ENCODE measurements around the gene CLUH. TPM values are rescaled to one million over a fixed set of nuclear protein-coding genes. Genes with fewer than 3 reads are reported as not detected.

Gene CLUH
- total RNA-seq, 1 donor from 2014 or later: 6.8 TPM

DNA sequence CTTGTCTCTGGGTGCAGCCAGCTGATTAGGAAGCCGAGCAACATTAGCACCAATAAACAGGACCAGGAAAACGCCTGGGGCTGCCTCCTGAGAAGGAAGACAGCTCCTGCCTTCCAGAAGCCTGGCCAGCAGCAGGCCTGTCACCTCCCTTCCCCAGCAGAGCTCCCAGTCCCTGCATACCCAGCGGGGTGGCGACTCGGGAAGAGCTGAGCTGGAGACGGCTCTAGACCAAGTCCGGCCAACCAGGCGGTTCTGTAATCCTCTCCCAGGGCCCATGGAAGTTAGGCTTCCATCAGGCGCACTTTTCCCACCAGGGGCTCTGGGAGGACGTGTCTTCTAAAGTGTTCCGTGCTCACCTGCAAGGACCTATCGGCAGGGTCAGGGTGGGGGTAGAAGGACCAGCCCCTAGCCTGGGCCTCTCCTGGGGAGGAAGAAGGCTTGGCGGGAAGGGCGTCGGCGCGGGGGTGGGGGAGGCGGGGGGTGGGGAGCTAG, 12.0 kb upstream of the CLUH start:
- no peak for TF ChIP-seq CTCF (IDR thresholded peaks at IDR 0.05)
- no peak for TF ChIP-seq EZH2phosphoT487 (IDR thresholded peaks at IDR 0.05)
- TF ChIP-seq EZH2 (IDR thresholded peaks at IDR 0.05): no peak
- peak overlapping the region; percentile 74 for H3K4me2 ChIP-seq
- no peak overlapping the region for H2AFZ ChIP-seq (replicated peaks)
- DNase-seq (ENCODE audit: low spot score): peak; percentile 61
- H3K4me3 ChIP-seq: peak overlapping the region; percentile 37
- H3K4me1 ChIP-seq: peaks cover 7% of the 10 kb centered on the region
- Mint-ChIP-seq H3K27ac (no peak overlapping the region), H3K4me3 (peak overlapping the region; percentile 46), H3K9me3 (no peaks in the 10 kb centered on the region), H3K36me3 (no peaks in the 10 kb centered on the region), H3K4me1 (no peaks in the 10 kb centered on the region), H3K27me3 (ENCODE audit: insufficient read depth, low read depth) (peaks cover 29% of the 10 kb centered on the region)
- H3K9me3 ChIP-seq (ENCODE audit: low read depth): no peaks in the 10 kb centered on the region
- no peak overlapping the region for H3K27ac ChIP-seq
- peaks cover 5% of the 10 kb centered on the region for H4K20me1 ChIP-seq (ENCODE audit: low read depth)
- H3K9ac ChIP-seq: no peak overlapping the region
- peaks cover 29% of the 10 kb centered on the region for H3K27me3 ChIP-seq
- no peaks in the 10 kb centered on the region for H3K79me2 ChIP-seq (ENCODE audit: low read depth)
- H3F3A ChIP-seq (ENCODE audit: low read depth): peaks cover 35% of the 10 kb centered on the region
- H3K36me3 ChIP-seq: no peaks in the 10 kb centered on the region

DNA sequence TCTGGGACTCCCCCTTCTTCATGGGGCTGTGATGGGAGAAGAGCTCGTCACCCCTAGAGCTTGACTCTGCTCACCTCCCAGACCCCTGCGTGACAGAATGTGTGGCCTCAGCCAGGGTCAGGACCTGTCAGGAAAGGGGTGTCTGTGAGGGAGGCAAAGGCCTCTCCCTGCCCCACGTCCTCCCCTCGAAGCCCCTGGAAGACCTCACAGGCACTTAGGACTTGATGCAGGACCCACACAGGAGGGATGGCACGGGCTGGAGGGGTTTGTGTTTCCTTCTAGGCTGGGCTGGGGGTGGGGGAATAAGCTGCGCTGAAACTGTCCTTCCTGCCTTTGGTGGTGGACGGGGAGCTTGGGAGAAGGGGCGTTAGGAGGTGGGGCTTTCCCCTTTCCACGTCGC, 11.0 kb upstream of the CLUH start:
- no peak overlapping the region for H3K9ac ChIP-seq
- H3K36me3 ChIP-seq: no peaks in the 10 kb centered on the region
- peaks cover 7% of the 10 kb centered on the region for H3K4me1 ChIP-seq
- Mint-ChIP-seq H3K27ac (no peak overlapping the region), H3K36me3 (no peaks in the 10 kb centered on the region), H3K4me3 (no peak overlapping the region), H3K4me1 (no peaks in the 10 kb centered on the region), H3K9me3 (no peaks in the 10 kb centered on the region), H3K27me3 (ENCODE audit: insufficient read depth, low read depth) (peaks cover 28% of the 10 kb centered on the region)
- H3F3A ChIP-seq (ENCODE audit: low read depth): peaks cover 35% of the 10 kb centered on the region
- peaks cover 5% of the 10 kb centered on the region for H4K20me1 ChIP-seq (ENCODE audit: low read depth)
- no peak overlapping the region for H3K4me2 ChIP-seq
- no peak overlapping the region for H3K27ac ChIP-seq
- no peaks in the 10 kb centered on the region for H3K79me2 ChIP-seq (ENCODE audit: low read depth)
- TF ChIP-seq EZH2 (IDR thresholded peaks at IDR 0.05) (no peak), EZH2phosphoT487 (IDR thresholded peaks at IDR 0.05) (no peak)
- H3K4me3 ChIP-seq: no peak overlapping the region
- peaks cover 29% of the 10 kb centered on the region for H3K27me3 ChIP-seq
- no peak overlapping the region for H2AFZ ChIP-seq (replicated peaks)
- no peak for DNase-seq (ENCODE audit: low spot score)
- no peaks in the 10 kb centered on the region for H3K9me3 ChIP-seq (ENCODE audit: low read depth)

GRCh38 chr17:2721603-2722002, 10.0 kb upstream of the CLUH start:
- no peaks in the 10 kb centered on the region for H3K4me1 Mint-ChIP-seq
- no peak for DNase-seq (ENCODE audit: low spot score)

More at GRCh38 chr17:2721603-2722002, 10.0 kb upstream of the CLUH start:
- Histone ChIP-seq H3K36me3 (no peaks in the 10 kb centered on the region), H3K4me3 (no peak overlapping the region), H4K20me1 (ENCODE audit: low read depth) (peaks cover 5% of the 10 kb centered on the region), H3K79me2 (ENCODE audit: low read depth) (no peaks in the 10 kb centered on the region), H3F3A (ENCODE audit: low read depth) (peaks cover 35% of the 10 kb centered on the region), H3K4me1 (peaks cover 7% of the 10 kb centered on the region), H2AFZ (replicated peaks) (no peak overlapping the region), H3K9ac (no peak overlapping the region), H3K9me3 (ENCODE audit: low read depth) (no peaks in the 10 kb centered on the region), H3K27ac (no peak overlapping the region), H3K27me3 (peaks cover 29% of the 10 kb centered on the region), H3K4me2 (no peak overlapping the region)
- Mint-ChIP-seq H3K27ac (no peak overlapping the region), H3K4me3 (no peak overlapping the region), H3K36me3 (no peaks in the 10 kb centered on the region), H3K9me3 (no peaks in the 10 kb centered on the region), H3K27me3 (ENCODE audit: insufficient read depth, low read depth) (peaks cover 21% of the 10 kb centered on the region)
- TF ChIP-seq CTCF (IDR thresholded peaks at IDR 0.05) (no peak), EZH2 (IDR thresholded peaks at IDR 0.05) (no peak), EZH2phosphoT487 (IDR thresholded peaks at IDR 0.05) (no peak)

Data from neural progenitor cell (in vitro differentiated cells).